SK-N-SH treated with all-trans-retinoic acid at 6 μM for 48 hours (cell line): ENCODE measurements around the gene MYO5B.

Experiments
- ATAC-seq: fragments of 200-7000 bp; cut with Tn5 transposase; 3 replicates; pipeline ENCODE4 v1.9.1; 2020; ENCODE audit warnings: mild to moderate bottlenecking, moderate library complexity
- ARNTL ChIP-seq: fragments of 450-650 bp; formaldehyde crosslinking; IDR thresholded peaks from 2 replicates; pipeline ENCODE4 v1.5.0; 2020; ENCODE audit warnings: low read depth, mild to moderate bottlenecking, moderate library complexity, borderline replicate concordance
- BACH2 ChIP-seq: fragments of 250-450 bp; sonication (Bioruptor Pico); IDR thresholded peaks from 2 replicates; pipeline ENCODE4 v1.9.0; 2021; ENCODE audit warnings: mild to moderate bottlenecking, borderline replicate concordance
- CSDC2 ChIP-seq: fragments of 250-450 bp; sonication (Bioruptor Pico); IDR thresholded peaks from 2 replicates; pipeline ENCODE4 v1.5.0; 2020; ENCODE audit warnings: mild to moderate bottlenecking, moderate library complexity
- ESRRG ChIP-seq: fragments of 250-450 bp; sonication (Bioruptor Pico); IDR thresholded peaks from 2 replicates; pipeline ENCODE4 v1.6.1; 2021; ENCODE audit warnings: mild to moderate bottlenecking
- ISL1 ChIP-seq: fragments of 250-450 bp; sonication (Bioruptor Pico); IDR thresholded peaks from 2 replicates; pipeline ENCODE4 v2.1.2; 2022; ENCODE audit warnings: mild to moderate bottlenecking, moderate library complexity
- PPARA ChIP-seq: fragments of 250-450 bp; sonication (Bioruptor Pico); IDR thresholded peaks from 2 replicates; pipeline ENCODE4 v1.5.0; 2020; ENCODE audit warnings: mild to moderate bottlenecking, borderline replicate concordance
- SNAI2 ChIP-seq: fragments of 250-450 bp; sonication (Bioruptor Pico); IDR thresholded peaks from 2 replicates; pipeline ENCODE4 v1.5.0; 2020; ENCODE audit warnings: mild to moderate bottlenecking, moderate library complexity
- TCF4 ChIP-seq: fragments of 250-450 bp; sonication (Bioruptor Pico); IDR thresholded peaks from 2 replicates; pipeline ENCODE4 v1.8.0; 2021; ENCODE audit warnings: mild to moderate bottlenecking, moderate library complexity, borderline replicate concordance
- TOX ChIP-seq: fragments of 250-450 bp; sonication (Bioruptor Pico); IDR thresholded peaks from 2 replicates; pipeline ENCODE4 v1.8.0; 2021; ENCODE audit warnings: mild to moderate bottlenecking, moderate library complexity, borderline replicate concordance
- ZC3H10 ChIP-seq: fragments of 250-450 bp; sonication (Bioruptor Pico); IDR thresholded peaks from 2 replicates; pipeline ENCODE4 v1.5.1; 2021; ENCODE audit warnings: mild to moderate bottlenecking, moderate library complexity
- ZFP3 ChIP-seq: fragments of 250-450 bp; sonication (Bioruptor Pico); IDR thresholded peaks from 2 replicates; pipeline ENCODE4 v1.5.0; 2020; ENCODE audit warnings: mild to moderate bottlenecking, moderate library complexity
- ZNF565 ChIP-seq: fragments of 450-650 bp; formaldehyde crosslinking; conservative IDR thresholded peaks from 2 replicates; pipeline ENCODE4 v1.5.0; 2020; ENCODE audit warnings: low read depth, mild to moderate bottlenecking, moderate library complexity
- ZNF70 ChIP-seq: fragments of 450-650 bp; formaldehyde crosslinking; IDR thresholded peaks from 2 replicates; pipeline ENCODE4 v1.5.0; 2020; ENCODE audit warnings: mild to moderate bottlenecking, moderate library complexity
- ZNF8 ChIP-seq: fragments of 450-650 bp; formaldehyde crosslinking; IDR thresholded peaks from 2 replicates; pipeline ENCODE4 v1.5.0; 2020; ENCODE audit warnings: mild to moderate bottlenecking, moderate library complexity
- TF ChIP-seq, protein P1 (sequence below): fragments of 250-450 bp; sonication (Bioruptor Pico); IDR thresholded peaks from 2 replicates; pipeline ENCODE4 v1.5.0; 2020; ENCODE audit warnings: mild to moderate bottlenecking, moderate library complexity
- TF ChIP-seq, protein P2 (sequence below): fragments of 250-450 bp; sonication (Bioruptor Pico); IDR thresholded peaks from 2 replicates; pipeline ENCODE4 v1.5.1; 2020; ENCODE audit warnings: low read depth, mild to moderate bottlenecking, moderate library complexity
- TF ChIP-seq, protein P3 (sequence below): fragments of 250-450 bp; sonication (Bioruptor Pico); IDR thresholded peaks from 2 replicates; pipeline ENCODE4 v1.8.0; 2021; ENCODE audit warnings: low read depth, mild to moderate bottlenecking, moderate library complexity, borderline replicate concordance
- TF ChIP-seq, protein P4 (sequence below): fragments of 250-450 bp; sonication (Bioruptor Pico); IDR thresholded peaks from 2 replicates; pipeline ENCODE4 v1.8.0; 2020; ENCODE audit warnings: mild to moderate bottlenecking, moderate library complexity, borderline replicate concordance
- TF ChIP-seq, protein P5 (sequence below): fragments of 250-450 bp; sonication (Bioruptor Pico); IDR thresholded peaks from 2 replicates; pipeline ENCODE4 v1.5.1; 2021; ENCODE audit warnings: mild to moderate bottlenecking, moderate library complexity

Gene MYO5B

DNA sequence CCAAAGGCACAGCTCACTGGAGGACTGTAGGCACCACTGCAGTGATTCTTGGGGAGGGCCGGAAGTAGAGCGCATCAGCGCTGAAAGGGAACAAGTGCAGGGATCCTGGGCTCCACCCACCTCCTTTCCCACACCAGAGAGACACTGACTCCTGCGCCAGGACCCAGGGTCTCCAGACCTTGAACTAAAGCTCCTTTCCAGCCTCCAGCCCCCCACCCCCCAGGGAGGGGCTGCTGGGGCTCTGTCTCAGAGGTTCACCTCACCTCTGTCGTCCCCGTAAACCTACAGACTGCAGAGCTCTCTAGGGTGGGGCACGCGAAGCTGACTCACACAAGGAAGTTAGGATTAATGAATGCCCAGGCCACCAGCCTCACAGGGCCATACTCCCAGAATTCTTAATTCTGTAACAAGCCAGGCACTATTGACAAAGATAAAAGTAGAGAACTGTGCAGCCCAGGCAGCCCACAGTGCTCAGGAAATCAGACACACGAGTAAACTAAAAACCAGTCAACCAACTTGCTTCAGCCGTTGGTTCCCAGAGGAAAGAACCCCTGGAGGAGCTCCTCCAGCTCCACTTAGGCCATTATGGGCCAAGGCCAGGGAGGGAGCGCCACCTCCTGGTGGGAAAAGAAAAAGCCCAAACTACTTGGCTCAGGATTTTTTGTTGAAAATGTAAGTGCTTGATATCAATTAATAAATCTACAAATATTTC is 336.5 kb downstream of the MYO5B start (continued):
- TF ChIP-seq, protein P1, sequence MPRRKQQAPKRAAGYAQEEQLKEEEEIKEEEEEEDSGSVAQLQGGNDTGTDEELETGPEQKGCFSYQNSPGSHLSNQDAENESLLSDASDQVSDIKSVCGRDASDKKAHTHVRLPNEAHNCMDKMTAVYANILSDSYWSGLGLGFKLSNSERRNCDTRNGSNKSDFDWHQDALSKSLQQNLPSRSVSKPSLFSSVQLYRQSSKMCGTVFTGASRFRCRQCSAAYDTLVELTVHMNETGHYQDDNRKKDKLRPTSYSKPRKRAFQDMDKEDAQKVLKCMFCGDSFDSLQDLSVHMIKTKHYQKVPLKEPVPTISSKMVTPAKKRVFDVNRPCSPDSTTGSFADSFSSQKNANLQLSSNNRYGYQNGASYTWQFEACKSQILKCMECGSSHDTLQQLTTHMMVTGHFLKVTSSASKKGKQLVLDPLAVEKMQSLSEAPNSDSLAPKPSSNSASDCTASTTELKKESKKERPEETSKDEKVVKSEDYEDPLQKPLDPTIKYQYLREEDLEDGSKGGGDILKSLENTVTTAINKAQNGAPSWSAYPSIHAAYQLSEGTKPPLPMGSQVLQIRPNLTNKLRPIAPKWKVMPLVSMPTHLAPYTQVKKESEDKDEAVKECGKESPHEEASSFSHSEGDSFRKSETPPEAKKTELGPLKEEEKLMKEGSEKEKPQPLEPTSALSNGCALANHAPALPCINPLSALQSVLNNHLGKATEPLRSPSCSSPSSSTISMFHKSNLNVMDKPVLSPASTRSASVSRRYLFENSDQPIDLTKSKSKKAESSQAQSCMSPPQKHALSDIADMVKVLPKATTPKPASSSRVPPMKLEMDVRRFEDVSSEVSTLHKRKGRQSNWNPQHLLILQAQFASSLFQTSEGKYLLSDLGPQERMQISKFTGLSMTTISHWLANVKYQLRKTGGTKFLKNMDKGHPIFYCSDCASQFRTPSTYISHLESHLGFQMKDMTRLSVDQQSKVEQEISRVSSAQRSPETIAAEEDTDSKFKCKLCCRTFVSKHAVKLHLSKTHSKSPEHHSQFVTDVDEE (CRISPR knock-in tag): no peak

DNA sequence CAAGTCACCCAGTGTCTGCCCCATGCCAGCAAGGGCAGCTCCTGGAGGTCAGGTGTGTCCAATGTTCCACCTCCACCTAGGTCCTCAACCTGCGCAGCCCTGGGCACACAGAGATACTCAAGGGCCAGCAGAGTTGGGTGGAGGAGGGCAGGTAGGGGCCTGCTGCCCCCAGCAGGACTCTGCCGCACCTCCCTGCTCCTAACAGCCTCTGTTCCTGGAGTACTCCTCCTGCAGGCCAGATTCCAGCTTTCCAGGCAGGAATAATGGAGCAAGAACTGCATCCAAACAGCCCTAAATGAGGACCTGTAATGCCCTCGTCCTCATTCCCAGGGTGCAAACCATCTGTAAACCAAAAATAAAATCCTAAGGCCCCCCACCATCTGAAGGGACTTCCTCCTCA is 337.2 kb downstream of the MYO5B start:
- TF ChIP-seq ZNF8 (CRISPR knock-in tag) (no peak), ISL1 (CRISPR knock-in tag) (no peak), TCF4 (CRISPR knock-in tag) (no peak), PPARA (CRISPR knock-in tag) (no peak), ZNF70 (CRISPR knock-in tag) (no peak)

DNA sequence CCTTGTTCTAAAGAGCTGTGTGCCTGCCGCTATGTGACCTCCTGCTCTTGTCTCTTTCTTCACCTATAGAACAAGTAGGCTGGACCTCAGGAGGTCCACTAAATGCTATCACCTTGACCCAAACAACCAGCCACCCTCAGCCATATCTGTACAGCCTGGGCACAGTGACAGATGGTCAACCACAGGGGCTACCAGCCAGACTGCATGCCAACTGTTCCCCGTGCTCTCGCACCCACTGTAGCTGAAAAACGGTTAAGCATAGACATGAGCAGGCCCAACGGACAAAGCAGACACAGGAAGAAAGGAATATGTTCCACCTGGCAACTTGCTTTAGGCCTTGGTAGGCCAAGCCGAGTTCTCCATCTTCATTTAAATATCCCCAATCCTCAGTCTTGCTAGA is 338.5 kb downstream of the MYO5B start:
- TF ChIP-seq SNAI2 (CRISPR knock-in tag) (no peak), TOX (CRISPR knock-in tag) (no peak), ZC3H10 (CRISPR knock-in tag) (no peak), CSDC2 (no peak)
- TF ChIP-seq, protein P2, sequence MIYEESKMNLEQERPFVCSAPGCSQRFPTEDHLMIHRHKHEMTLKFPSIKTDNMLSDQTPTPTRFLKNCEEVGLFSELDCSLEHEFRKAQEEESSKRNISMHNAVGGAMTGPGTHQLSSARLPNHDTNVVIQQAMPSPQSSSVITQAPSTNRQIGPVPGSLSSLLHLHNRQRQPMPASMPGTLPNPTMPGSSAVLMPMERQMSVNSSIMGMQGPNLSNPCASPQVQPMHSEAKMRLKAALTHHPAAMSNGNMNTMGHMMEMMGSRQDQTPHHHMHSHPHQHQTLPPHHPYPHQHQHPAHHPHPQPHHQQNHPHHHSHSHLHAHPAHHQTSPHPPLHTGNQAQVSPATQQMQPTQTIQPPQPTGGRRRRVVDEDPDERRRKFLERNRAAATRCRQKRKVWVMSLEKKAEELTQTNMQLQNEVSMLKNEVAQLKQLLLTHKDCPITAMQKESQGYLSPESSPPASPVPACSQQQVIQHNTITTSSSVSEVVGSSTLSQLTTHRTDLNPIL (CRISPR knock-in tag): no peak
- TF ChIP-seq, protein P1 (CRISPR knock-in tag): no peak
- no peak for ATAC-seq

More for the DNA sequence above, 337.2 kb downstream of the MYO5B start:
- no peak for ATAC-seq

DNA sequence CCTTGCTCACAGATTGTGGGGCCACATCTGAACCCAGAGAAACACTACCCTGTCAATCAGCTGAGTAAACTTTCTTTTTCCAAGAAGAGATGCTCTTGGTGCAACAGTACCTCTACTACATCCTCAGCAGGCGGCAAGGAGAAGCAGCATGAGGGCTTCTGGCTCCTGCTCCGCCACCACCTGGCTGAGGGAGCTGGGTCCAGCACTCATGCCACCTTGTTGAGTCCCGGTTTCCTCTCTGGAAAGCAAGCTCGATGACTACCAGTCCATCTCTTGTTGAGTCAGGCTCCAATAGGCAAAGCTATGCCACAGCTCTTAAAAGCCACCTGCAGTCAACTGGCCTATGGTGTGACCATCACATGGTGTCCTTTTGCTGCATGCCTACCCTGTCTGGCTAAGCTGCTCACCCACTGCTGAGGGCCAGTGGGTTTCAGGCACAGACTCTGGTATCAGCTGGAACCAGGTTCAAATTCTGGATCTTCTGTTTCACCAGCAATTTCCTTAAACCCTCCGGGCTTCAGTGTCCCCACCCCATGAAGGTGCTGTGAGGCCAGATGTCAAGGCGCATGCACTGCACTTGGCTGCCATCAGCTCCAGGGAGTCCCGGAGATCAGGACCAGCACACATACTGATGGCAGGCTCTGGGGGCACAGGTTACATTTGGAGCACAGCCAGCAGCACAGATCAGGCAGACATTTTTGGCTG is 339.1 kb downstream of the MYO5B start:
- ATAC-seq: no peak
- no peak for TF ChIP-seq TCF4 (CRISPR knock-in tag)
- TF ChIP-seq, protein P3, sequence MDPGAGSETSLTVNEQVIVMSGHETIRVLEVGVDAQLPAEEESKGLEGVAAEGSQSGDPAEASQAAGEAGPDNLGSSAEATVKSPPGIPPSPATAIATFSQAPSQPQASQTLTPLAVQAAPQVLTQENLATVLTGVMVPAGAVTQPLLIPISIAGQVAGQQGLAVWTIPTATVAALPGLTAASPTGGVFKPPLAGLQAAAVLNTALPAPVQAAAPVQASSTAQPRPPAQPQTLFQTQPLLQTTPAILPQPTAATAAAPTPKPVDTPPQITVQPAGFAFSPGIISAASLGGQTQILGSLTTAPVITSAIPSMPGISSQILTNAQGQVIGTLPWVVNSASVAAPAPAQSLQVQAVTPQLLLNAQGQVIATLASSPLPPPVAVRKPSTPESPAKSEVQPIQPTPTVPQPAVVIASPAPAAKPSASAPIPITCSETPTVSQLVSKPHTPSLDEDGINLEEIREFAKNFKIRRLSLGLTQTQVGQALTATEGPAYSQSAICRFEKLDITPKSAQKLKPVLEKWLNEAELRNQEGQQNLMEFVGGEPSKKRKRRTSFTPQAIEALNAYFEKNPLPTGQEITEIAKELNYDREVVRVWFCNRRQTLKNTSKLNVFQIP (CRISPR knock-in tag): no peak
- TF ChIP-seq ARNTL (CRISPR knock-in tag): no peak
- no peak for TF ChIP-seq ZNF8 (CRISPR knock-in tag)
- TF ChIP-seq, protein P4, sequence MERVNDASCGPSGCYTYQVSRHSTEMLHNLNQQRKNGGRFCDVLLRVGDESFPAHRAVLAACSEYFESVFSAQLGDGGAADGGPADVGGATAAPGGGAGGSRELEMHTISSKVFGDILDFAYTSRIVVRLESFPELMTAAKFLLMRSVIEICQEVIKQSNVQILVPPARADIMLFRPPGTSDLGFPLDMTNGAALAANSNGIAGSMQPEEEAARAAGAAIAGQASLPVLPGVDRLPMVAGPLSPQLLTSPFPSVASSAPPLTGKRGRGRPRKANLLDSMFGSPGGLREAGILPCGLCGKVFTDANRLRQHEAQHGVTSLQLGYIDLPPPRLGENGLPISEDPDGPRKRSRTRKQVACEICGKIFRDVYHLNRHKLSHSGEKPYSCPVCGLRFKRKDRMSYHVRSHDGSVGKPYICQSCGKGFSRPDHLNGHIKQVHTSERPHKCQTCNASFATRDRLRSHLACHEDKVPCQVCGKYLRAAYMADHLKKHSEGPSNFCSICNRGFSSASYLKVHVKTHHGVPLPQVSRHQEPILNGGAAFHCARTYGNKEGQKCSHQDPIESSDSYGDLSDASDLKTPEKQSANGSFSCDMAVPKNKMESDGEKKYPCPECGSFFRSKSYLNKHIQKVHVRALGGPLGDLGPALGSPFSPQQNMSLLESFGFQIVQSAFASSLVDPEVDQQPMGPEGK (CRISPR knock-in tag): no peak
- TF ChIP-seq SNAI2 (CRISPR knock-in tag): no peak
- TF ChIP-seq ISL1 (CRISPR knock-in tag): no peak
- TF ChIP-seq ZNF70 (CRISPR knock-in tag): no peak
- no peak for TF ChIP-seq ZC3H10 (CRISPR knock-in tag)
- TF ChIP-seq ZFP3 (CRISPR knock-in tag): no peak
- no peak for TF ChIP-seq PPARA (CRISPR knock-in tag)
- TF ChIP-seq, protein P5, sequence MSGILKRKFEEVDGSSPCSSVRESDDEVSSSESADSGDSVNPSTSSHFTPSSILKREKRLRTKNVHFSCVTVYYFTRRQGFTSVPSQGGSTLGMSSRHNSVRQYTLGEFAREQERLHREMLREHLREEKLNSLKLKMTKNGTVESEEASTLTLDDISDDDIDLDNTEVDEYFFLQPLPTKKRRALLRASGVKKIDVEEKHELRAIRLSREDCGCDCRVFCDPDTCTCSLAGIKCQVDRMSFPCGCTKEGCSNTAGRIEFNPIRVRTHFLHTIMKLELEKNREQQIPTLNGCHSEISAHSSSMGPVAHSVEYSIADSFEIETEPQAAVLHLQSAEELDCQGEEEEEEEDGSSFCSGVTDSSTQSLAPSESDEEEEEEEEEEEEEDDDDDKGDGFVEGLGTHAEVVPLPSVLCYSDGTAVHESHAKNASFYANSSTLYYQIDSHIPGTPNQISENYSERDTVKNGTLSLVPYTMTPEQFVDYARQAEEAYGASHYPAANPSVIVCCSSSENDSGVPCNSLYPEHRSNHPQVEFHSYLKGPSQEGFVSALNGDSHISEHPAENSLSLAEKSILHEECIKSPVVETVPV (CRISPR knock-in tag): no peak
- TF ChIP-seq ZNF565 (CRISPR knock-in tag): no peak
- no peak for TF ChIP-seq ESRRG (CRISPR knock-in tag)
- TF ChIP-seq CSDC2: no peak
- TF ChIP-seq BACH2 (CRISPR knock-in tag): no peak
